NCI-H2029 treated with DMSO at 0.1 percent for 48 hours (cell line): Measurements from ENCODE around the gene TBK1.

Experiments
- DNase-seq: peaks from one replicate; lab custom pipeline; 2025; lab: John Stamatoyannopoulos, UW

TBK1 gene

DNA sequence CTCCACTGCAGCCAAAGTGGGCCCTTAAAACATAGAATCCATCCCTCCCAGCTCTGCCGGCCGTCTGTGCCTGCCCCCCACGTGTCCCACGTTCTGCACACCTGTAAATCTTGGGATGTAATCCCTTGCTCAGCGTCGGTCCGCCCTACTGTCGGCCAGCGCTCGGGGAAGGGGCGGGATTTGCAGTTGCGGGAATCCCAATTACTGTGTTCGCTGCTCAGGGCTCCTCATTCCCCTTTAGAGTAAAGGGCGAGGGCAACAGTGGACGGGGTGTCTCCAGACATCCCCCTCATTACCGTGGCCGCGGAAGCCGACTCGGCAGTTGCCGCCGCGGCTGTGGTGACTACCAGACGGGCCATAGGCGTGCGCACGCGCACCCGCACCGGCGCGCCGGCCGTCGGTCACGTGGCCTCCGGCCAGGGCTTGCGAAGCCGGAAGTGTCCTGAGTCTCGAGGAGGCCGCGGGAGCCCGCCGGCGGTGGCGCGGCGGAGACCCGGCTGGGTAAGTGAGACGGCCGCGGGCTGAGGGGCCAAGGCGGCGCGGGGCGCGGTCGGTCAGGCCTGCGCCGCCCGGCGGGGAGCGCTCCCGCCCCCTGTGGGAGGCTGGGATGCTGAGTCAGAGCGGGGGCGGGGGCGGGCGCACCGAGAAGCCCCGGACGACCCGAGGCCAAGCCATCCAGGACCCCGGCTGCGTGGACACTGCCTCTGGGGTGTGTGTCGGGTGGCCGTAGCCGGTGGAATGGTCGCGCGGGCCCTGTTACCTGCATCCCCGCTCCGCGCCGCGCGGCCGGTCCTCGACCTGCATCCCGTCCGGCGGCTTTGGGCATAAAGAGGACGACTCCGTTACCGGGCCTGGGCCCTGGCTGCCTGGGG is at the start of gene TBK1:
Gene TBK1, plus strand, starts transcription at position 434 of the 872 bp plus-strand sequence. CDS start 3,751 bp downstream, outside the sequence.
- peak; percentile 38 for DNase-seq

DNA sequence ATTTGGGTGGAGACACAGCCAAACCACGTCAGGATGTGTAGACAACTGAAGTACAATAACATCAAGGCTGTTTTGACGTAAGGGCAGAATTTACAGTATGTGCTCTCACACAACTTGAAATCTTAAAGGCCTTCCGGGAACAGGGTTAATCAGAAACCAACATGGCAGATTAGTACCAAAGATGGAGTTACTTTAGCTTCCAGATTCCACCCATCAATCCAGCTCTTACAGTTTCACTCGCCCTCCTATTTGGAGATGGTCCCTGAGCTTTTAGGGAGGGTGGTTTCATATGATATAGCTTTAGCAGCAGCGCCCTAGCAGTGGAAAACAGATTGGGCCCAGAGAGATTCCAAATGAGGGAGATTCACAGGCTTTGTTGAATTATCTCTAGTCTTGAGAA is 49.7 kb upstream of the TBK1 start:
- DNase-seq: no peak

DNA sequence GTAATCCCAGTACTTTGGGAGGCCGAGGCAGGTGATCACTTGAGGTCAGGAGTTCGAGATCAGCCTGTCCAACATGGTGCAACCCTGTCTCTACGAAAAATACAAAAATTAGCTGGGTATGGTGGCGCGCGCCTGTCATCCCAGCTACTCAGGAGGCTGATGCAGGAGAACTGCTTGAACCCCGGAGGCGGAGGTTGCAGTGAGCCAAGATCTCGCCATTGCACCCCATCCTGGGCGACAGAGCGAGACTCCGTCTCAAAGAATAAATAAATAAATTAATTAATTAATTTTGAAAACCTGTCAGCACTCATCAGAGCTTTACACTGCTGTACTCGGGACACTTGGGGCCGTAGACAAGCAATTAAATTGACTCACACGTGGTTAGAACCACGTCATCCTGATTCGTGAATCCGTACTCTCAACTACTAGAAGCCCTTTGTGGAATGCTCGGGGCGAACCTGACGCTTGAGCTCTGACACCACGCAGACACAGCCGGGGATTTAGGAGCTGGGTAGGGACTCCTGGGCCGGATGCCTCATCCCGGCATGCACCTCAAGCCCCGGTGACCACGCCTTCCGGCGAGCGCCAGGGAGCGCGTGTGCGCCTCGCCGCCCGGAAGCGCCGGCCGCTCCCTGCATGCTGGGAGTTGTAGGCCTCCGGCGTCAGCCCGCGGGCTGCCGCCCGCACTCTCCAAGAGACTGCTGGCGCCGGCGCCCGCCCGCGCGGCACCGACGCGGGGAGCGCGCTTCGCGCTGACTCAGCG is 48.0 kb upstream of the TBK1 start, which contains the start of gene XPOT:
Gene XPOT, plus strand, starts transcription at position 686 of the 763 bp plus-strand sequence. CDS start 5,644 bp downstream, outside the sequence.
- DNase-seq: peak; percentile 73

DNA sequence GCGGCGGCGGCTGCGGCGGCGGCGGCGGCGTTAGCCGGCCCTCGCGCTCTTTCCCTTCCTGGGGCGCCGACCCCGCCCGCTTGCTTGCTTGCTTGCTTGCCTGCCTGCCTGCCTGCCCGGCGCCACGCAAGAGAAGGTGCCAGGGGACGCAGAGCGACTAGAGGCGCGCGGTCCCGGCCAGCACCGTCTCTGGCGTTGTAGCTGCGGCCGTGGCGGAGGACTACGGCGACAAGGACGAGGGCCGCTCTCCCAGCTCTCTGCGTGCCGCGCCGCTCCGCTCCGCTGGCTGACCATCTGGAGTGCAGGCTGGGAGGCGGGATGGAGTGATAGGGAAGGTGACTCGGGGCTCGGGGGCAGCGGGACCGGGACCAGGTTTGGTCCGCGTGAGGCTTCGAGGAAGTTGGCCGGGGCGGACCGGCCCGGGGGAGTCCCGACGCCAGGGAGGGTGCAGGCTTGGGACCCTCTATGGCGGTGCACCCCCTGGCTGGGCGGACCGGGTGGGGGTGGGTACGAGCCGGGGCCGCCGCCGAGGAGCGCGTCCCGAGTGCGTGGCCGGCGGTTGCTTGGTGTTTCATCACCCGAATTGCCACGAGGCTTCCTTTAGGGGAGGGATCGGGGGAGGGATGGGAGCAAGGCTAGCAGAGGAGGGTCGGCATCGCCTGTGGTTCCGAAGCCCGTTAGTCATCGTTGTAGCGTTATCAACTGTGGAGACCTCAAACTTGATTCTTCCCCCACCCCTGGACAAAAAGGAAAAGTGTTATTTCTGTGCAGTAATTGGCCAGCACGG is 47.3 kb upstream of the TBK1 start:
- no peak for DNase-seq

DNA sequence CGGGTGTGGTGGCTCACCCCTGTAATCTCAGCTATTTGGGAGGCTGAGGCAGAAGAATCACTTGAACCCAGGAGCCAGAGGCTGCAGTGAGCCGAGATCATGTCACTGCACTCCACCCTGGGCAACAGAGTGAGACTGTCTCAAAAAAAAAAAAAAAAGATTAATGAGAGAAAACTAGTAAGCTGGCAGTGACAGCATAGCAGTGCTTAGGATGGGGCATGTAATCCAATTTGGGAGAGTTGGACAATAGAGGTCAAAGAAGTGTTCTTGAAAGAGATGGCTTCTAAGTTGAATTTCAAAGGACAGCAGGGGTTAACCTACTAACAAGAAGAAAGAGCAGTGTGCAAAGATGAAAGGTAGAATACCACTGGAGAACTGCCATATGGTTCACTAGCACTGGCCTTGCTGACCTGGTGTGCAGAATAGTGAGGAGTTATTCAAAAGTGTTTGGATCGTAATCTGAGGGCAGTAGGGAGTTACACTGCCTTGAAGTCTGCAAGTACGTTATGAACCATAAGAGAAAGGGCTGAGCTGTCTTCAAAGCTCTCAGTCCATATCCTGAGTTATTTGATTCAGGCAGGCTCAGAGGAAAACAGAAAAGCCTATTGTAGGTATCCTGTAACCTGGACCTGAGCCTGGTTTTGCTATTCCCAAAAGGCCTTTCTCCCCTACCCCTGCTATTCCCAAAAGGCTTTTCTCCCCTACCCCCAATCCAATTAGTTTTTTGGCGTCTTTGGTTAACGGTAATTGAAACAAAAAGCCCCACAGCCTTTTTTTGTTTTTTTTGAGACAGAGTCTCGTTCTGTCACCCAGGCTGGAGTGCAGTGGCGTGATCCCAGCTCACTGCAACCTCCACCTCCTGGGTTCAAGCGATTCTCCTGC is 44.3 kb upstream of the TBK1 start:
- DNase-seq: no peak

DNA sequence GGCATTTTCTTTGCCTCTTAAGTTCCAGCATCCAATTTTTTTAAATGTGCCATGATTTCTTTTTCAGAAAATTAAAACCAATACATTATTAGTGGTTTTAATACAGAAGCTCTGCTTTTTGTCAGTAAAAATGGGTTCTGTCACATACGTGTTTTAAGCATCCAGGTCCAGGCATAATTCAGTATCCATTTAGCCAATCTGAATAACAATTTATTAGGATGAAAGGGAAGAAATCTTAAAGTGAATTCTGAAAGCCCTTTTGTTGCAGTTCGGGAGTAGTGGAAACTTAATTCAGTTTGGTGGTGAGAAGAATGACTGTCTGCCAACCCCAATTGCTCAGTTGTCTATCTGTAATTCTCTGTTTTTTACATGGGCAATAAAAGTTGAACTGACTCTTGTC is 40.5 kb upstream of the TBK1 start:
- DNase-seq: no peak

DNA sequence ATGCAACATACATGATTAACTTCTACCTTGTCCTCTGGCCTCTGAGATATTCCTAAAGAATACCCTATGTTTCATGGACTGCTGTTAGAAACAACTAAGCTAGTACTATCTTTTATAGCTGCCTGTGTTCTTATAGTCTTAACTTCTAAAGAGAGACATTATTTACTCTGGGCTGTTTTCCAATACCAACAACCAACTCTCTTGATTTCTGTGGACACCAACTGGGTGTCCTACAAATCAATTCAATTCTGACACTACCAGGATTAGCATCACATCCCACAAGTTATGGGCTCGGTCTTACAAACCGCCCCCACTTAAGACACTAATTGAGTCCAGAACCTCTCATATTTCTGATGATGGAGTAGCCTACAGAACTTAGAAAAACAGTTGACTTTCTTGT is 39.5 kb upstream of the TBK1 start:
- no peak for DNase-seq

DNA sequence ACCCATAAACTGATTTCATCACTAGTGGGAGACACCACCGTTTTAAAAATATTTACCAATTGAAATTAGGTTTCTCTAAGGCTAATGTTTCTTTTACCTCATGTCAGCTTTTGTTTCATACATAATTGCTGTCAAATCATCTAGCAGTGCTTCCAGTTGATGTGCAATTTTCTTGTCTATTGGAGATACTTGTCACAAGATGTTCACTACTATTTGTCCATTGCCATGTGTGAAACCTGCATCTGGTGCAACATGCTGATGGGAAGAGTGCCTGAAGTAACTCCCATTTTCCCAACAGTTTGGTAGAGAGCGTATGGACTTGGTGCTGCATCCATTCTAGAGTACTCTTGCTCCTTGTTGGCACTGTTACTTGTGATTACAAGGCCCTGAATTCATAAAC is 38.0 kb upstream of the TBK1 start:
- no peak for DNase-seq

DNA sequence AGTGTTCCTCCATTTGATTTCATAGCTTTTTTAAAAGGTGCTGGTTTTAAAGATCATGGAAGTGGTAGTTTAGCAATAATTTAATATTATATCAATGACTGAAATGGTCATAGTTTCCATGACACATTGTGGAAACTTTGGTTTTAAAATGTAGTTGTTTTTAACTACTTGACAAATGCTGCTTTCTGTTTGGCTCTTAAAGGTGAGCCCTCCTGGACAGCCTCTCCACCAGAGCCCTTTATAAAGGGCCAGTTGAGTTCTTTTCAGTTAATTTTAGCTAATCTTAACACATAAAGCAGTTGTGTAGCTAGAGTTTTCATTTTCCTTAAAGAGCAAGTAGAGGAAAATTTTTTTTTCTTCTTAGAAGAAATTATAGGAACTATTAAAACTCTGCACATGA is 33.7 kb upstream of the TBK1 start:
- DNase-seq: no peak

DNA sequence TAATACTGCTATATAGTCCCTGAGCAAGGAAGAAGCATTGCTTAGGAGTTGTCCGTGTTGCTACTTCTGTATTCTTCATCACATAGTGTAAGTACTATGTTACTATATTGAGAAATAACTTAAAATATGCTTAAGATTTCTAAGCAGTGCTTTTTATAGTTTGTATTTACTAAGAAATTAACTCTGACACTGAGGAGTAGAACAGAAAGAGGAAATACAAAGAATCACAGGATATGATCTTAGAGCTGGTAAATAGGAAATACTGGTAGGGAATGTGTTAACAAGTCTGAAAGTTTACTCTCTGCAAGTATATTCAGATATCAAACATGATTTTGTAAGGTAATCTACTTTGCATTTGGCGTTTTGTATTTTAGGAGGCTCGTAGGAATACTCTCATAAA is 32.2 kb upstream of the TBK1 start:
- DNase-seq: no peak

DNA sequence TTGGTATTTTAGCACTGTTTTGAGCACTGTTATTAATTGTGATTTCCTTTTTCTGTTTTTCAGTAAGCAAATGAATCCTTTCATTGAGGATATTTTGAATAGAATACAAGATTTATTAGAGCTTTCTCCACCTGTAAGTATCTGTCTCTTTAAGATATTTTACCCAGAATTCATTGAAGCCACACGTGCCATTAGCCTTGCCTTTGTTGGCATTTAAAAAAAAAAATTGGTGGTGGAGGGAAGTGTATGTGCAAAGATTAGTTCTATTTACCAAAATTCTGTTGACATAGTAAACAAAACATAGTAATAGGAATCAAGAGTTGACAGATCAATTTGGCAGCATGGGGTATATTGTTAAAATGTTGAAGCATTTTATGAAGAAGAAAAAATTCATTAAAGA is 23.9 kb upstream of the TBK1 start:
- no peak for DNase-seq

DNA sequence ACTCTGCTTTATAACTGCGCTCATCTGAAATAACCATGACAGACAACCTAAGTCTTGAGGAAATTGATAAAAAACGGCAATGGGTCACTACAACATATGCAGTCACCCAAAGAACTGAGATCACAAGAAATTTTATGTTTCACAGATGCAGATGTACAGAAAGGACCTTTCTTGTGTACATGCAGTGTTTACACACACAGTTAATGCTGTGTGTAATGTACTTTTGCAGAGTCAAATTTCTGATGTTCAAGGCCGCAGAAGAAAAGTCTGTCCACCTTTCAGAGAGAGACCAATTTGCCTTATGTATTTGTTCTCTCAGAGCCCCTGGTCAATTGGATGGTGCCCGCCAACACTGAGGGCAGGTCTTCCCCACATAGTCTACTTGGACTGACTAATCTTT is 23.0 kb upstream of the TBK1 start:
- no peak for DNase-seq

DNA sequence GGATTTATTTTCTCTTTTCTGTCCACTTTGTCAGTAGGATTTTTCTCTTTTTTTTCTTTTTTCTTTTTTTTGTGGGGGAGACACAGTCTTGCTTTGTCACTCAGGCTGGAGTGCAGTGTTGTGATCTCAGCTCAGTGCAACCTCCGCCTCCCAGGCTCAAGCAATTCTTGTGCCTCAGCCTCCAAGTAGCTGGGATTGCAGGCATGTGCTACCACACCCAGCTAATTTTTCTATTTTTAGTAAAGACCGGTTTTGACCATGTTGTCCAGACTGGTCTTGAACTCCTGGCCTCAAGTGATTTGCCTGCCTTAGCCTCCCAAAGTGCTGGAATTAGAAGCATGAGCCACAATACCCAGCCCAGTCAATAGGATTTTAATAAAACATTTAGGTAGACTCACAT is 21.0 kb upstream of the TBK1 start:
- no peak for DNase-seq

DNA sequence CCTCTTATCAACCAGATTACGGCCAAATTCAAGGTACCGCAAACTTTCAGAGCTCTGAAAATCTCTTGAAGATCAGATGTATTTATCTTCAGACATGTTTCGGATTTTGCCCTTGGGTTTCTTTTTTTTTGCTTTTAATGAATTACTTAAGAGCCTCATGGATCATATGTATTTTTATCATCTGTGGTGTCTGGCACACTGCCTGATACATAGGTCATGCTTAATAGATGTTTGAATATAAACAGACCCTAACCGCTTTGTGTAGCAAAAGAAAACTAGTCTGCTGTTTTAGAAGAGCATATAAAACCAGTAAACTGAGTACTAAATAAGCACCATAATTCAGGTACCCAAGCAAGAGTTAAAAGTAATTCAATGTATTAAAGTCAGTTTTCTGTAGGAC is 20.1 kb upstream of the TBK1 start:
- no peak for DNase-seq

DNA sequence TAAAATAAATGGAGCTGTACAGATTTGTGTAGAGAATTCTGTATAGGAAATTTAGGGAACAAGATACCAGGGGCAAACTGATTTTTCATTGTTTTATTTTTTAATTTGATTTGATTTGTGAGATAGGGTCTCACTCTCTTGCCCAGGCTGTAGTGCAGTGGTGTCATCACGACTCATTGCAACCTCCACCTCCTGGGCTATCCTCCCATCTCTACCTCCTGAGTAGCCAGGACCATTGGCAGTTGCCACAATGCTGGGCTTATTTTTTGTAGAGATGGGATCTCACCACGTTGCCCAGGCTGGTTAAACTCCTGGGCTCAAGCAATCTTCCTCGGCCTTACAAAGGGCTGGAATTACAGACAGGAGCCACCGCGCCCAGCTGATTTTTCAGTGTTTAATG is 18.0 kb upstream of the TBK1 start:
- DNase-seq: no peak

DNA sequence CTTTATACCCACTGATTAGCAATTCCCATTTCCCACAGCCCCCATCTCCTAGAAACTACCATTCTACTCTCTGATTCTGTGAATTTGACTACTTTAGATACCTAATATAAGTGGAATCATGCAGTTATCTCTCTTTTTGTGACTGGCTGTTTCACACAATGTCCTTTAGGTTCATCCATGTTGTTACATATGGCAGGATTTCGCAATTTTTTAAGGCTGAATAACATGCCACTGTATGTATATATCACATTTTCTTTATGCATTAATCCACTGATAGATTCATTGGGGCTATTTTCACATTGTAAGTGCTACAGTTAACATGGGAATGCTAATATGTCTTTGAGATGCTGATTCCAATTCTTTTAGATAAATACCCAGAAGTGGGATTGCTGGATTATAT is 11.8 kb upstream of the TBK1 start:
- no peak for DNase-seq

DNA sequence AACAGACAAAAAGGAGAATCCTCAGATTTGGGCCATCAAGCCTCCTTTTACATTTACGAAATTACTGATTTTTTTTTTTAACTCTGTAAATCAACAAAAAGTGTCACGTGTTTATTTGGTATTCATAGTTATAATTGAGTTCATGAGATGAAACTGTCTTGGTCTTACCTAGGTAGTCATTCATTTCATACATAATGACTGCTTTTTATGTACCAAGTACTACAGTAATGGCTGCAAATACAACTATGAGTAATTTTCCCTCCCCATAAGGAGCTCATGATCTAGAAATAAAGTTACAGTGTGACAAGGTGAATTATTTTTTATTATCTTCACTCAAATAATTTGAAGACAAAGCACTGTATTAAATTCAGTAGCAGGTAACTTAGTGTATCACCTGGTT is 6.4 kb upstream of the TBK1 start:
- no peak for DNase-seq

DNA sequence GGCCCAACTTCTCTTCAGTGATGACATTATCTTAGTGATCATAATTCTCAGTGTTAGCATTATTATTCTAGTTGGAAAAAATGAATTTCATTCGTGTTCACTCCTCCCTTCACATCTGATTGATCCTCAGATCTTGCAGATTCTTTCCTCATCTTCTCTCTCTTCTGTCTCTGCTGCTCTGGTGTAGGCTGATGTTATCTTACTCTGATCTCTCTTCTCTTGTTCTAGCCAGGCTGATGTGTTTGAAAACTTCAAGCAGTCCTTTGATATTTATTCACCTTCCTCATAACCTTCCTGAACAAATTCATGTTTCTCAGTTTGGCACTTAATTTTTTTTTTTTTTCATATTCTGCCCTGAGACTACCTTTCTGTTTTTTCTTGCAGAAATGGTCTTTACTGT is 5.6 kb upstream of the TBK1 start:
- DNase-seq: no peak

DNA sequence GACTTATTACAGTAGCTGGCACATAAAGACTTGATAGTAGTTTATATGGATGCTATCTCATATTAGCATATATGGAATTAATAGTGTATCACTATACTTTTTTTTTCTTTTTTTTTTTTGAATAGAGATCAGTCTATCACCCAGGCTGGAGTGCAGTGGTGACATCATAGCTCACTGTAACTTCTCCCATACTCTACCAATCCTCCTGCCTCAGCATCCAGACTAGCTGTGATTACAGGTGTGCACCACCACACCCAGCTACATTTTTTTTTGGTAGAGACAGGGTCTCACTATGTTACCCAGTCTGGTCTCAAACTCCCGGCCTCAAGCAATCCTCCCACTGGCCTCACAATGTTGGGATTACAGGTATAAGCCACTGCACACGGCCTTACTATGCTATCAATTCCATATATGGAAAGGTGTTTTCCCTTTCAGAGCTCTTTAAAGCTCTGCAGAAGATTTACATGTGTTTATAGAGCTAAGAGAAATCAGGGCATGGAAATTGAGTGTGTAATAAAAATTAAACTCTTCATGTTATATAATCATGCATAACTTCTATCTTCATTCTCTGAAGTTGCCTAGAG is 1.8 kb upstream of the TBK1 start:
- DNase-seq: no peak

DNA sequence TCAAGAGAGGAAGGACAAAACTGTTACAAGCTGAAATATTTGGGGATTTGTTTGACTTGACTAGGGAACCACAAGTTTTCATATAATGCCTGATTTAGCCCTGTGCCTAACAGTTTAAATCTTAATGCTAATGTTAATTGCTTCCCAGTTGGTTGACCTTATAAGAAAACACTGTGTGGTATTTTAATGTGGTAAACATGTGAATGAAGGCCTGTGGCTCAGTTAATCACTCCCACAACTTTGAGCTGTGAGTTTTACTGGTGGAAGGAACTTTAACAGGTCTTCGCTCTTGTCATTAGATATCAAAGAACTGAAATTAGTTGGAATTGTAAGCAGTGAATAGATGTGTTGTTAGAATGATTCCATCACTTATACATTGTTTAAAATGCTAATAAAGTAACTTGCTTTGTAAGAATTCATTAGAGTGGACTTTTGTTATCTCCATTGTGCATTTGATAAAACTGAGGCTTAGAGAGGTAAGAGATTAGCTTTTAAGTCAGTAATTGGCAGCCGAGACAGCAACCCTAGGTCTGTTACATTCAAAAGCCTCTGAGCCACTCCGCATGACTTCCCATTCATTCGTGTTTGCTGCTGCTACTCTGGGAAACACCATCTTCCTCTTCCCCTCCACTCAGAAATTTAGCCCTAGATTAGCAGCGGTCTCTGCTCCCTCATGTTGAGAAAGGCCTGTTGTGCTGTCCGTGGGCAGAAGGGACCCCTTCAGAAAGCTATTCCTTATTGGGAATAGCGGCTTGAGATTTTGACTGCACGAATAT is 1.0 kb upstream of the TBK1 start:
- DNase-seq: no peak
